Psoas muscle (tissue), 8 donors: ENCODE measurements around the gene GATD1. TPM values are rescaled to one million over a fixed set of nuclear protein-coding genes. Genes with fewer than 3 reads are reported as not detected.

ENCODE experiments used
- ATAC-seq, 4 donors: fragments of 200-7000 bp; cut with Tn5 transposase; one replicate each; pipeline ENCODE4 v1.9.1; 2020; ENCODE audit warnings: moderate library complexity in 3 of 4, mild to moderate bottlenecking in 2 of 4
- DNase-seq, 2 donors: peaks; one replicate each; pipeline ENCODE4 v3.0.0-alpha.2; 2020
- H3K27ac ChIP-seq: fragments of 200-600 bp; one replicate; pipeline ENCODE4 v1.8.0; 2022
- H3K27me3 ChIP-seq, 3 donors: fragments of 200-600 bp in 1 of 3; one replicate each; pipeline versions ENCODE4 v1.6.1 to v1.8.0; 2013 to 2022; ENCODE audit warnings: low read length in 2 of 3, mild to moderate bottlenecking in 2 of 3, moderate library complexity in 1 of 3; ENCODE audit not compliant: insufficient read depth in 3 of 3
- H3K36me3 ChIP-seq, 2 donors: fragments of 200-600 bp in 1 of 2; one replicate each; pipeline versions ENCODE4 v1.6.1 to v1.8.0; 2013 to 2022; ENCODE audit warnings: low read depth in 1 of 2, mild to moderate bottlenecking in 1 of 2, moderate library complexity in 1 of 2; ENCODE audit not compliant: insufficient read depth in 1 of 2
- H3K4me1 ChIP-seq: fragments of 200-600 bp; one replicate; pipeline ENCODE4 v1.8.0; 2022
- H3K4me3 ChIP-seq: fragments of 200-600 bp; one replicate; pipeline ENCODE4 v1.8.0; 2022; ENCODE audit warnings: mild to moderate bottlenecking
- H3K9me3 ChIP-seq: fragments of 200-600 bp; one replicate; pipeline ENCODE4 v1.8.0; 2022
- WGBS, 3 donors: extraction: QIAGEN DNeasy Blood & Tissue Kit; methylation state at CpG; one replicate each; pipeline versions ENCODE4 v1.1.6 to v1.1.7; 2013; 5-methylcytosine and 5-hydroxymethylcytosine counted together
- intact Hi-C, 2 donors: fragments of 100-400 bp; cut with DNase I; formaldehyde crosslinking; loops; one replicate each; pipeline versions ENCODE4 v1.11.0 to v1.14.2; 2022
- polyA plus RNA-seq, 3 donors: library from polyadenylated mRNA; stranded (reverse); fragments of 200-250 nt; gene quantifications; one replicate each; pipeline ENCODE4 v1.2.3, GENCODE V29; 2013
- total RNA-seq, 4 donors: library from RNA; stranded (reverse); fragmentation: NEBNext Ultra II Directional in 2 of 4; extraction: Animal tissue kit (Norgen Biotek cat#: 25700) in 2 of 4; gene quantifications; one replicate each; pipeline versions ENCODE4 v1.2.1 to v1.2.4, GENCODE V29; 2021 to 2023
- TF ChIP-seq, protein P1 (sequence below): fragments of 200-600 bp; IDR thresholded peaks from one replicate; pipeline ENCODE4 v1.8.0; 2022; ENCODE audit warnings: antibody characterized with exemption
- donor health status: healthy with polysubstance abuse.
- donor health status: DM: no; HTN: no; CAD: no; lungs with moderate emphysema.
- donor health status: Bipolar disorder and iron deficiency.
- donor health status: healthy.
- donor health status: DM: yes; HTN: yes; CAD: no.
- donor health status: DM: no; HTN: no; CAD: no.
- donor health status: DM: no; HTN: no; CAD: no.
- donor health status: DM: yes; HTN: yes; CAD: no.

GATD1 gene
- total and polyA plus RNA-seq, 7 donors: 11.0 to 32.6 (median 20.9) TPM

DNA sequence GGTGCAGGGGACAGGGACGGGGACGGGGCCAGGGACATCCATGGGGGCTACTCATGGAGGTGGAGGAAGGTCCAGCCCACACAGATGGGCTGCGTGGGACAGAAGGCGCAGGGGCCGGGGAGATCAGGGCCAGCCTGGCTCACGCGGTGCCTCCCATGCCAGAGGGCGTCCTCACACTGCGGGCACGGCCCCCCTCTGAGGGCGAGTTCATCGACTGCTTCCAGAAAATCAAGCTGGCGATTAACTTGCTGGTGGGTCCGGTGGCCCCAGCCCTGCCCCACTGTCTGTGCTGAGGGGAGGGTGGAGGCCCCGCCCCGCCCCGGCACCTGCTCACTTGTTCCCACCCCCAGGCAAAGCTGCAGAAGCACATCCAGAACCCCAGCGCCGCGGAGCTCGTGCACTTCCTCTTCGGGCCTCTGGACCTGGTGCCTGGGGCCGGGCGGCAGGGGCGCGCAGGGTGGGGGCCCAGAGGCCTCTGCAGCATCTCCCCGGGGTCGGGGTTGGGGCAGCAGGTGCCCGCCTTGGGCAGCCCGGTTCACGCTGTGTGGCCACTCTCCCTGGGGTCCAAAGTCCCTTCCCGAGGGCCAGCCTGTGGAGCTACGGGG is 55.4 kb downstream of the GATD1 start:
- DNase-seq (peak in 1 of 2 donors; percentile 28), ATAC-seq (peak in 1 of 4 donors; percentile 36)

DNA sequence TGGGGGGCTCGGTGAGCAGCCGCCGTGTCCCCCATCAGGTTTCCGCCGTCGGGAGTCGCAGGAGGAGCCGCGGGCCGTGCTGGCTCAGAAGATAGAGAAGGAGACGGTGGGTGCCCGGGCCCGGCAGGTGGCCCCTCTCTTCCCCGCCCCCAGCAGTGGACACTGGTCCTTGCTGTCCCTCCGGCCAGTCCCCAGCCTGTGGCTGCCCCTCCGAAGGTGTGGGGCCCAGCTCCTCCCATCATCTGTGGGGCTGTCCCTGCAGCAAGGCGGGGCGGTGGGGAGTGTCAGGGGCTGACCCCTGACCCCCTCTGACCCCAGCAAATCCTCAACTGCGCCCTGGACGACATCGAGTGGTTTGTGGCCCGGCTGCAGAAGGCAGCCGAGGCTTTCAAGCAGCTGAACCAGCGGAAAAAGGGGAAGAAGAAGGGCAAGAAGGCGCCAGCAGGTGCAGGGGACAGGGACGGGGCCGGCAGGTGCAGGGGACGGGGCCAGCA is 56.0 kb downstream of the GATD1 start:
- Histone ChIP-seq H3K4me3 (peak overlapping the region; percentile 38), H3K4me1 (peaks cover 5% of the 10 kb centered on the region)
- intact Hi-C loops: loop anchor here in 1 of 2 donors (5.0 kb wide), 1 partner anchor 59 kb away; no protein-coding TSS in a partner anchor

More for the DNA sequence above, 55.4 kb downstream of the GATD1 start:
- peaks cover 0 to 76% (median 36%) of the 10 kb centered on the region in 3 donors for H3K27me3 ChIP-seq
- H3K27ac ChIP-seq: no peak overlapping the region
- H3K36me3 ChIP-seq: no peaks in the 10 kb centered on the region
- TF ChIP-seq, protein P1, sequence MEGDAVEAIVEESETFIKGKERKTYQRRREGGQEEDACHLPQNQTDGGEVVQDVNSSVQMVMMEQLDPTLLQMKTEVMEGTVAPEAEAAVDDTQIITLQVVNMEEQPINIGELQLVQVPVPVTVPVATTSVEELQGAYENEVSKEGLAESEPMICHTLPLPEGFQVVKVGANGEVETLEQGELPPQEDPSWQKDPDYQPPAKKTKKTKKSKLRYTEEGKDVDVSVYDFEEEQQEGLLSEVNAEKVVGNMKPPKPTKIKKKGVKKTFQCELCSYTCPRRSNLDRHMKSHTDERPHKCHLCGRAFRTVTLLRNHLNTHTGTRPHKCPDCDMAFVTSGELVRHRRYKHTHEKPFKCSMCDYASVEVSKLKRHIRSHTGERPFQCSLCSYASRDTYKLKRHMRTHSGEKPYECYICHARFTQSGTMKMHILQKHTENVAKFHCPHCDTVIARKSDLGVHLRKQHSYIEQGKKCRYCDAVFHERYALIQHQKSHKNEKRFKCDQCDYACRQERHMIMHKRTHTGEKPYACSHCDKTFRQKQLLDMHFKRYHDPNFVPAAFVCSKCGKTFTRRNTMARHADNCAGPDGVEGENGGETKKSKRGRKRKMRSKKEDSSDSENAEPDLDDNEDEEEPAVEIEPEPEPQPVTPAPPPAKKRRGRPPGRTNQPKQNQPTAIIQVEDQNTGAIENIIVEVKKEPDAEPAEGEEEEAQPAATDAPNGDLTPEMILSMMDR: no peak
- WGBS, 3 donors: 11 to 18% (median 11%) methylated on average over 25 to 33 of the region's 33 CpGs
- H3K9me3 ChIP-seq: no peaks in the 10 kb centered on the region
- peaks cover 5% of the 10 kb centered on the region for H3K4me1 ChIP-seq
- intact Hi-C loops: loop anchor here (1.0 to 5.0 kb wide), 4 partner anchors 46 to 167 kb away; no protein-coding TSS in a partner anchor
- H3K4me3 ChIP-seq: no peak overlapping the region

DNA sequence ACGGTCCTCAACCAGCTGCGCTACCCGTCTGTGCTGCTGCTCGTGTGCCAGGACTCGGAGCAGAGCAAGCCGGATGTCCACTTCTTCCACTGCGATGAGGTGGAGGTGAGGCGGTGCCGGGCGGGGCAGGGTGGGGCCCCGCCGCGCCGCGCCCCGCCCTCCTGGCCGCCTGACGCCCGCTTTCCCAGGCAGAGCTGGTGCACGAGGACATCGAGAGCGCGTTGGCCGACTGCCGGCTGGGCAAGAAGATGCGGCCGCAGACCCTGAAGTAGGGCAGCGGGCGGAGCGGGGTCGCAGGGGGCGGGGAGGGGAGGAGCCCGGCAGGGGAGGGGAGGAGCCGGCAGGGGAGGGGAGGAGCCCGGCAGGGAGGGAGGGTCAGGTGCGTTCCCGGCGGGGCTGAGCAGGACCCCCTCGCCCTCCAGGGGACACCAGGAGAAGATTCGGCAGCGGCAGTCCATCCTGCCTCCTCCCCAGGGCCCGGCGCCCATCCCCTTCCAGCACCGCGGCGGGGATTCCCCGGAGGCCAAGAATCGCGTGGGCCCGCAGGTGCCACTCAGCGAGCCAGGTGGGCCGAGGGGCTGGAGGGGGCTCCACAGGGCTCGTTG is 56.5 kb downstream of the GATD1 start:
- Histone ChIP-seq H3K9me3 (no peaks in the 10 kb centered on the region), H3K4me3 (peak overlapping the region; percentile 38), H3K27ac (no peak overlapping the region), H3K4me1 (peaks cover 5% of the 10 kb centered on the region), H3K27me3 (peaks cover 0 to 65% (median 33%) of the 10 kb centered on the region in 3 donors), H3K36me3 (no peaks in the 10 kb centered on the region)
- TF ChIP-seq, protein P1: no peak
- DNase-seq (peak in 1 of 2 donors; percentile 47), ATAC-seq (peak; percentile 39 to 62 (median 46))
- 3 to 5% (median 5%) methylated on average over 31 to 53 of the region's 53 CpGs for WGBS, 3 donors
- intact Hi-C loops: loop anchor here in 1 of 2 donors (5.0 kb wide), 1 partner anchor 58 kb away; no protein-coding TSS in a partner anchor

More for the DNA sequence above, 56.0 kb downstream of the GATD1 start:
- ATAC-seq: no peak
- WGBS, 3 donors: 10 to 21% (median 13%) methylated on average over 17 to 28 of the region's 28 CpGs
- DNase-seq: no peak
- Histone ChIP-seq H3K36me3 (no peaks in the 10 kb centered on the region), H3K27ac (no peak overlapping the region), H3K27me3 (peaks cover 0 to 71% (median 33%) of the 10 kb centered on the region in 3 donors), H3K9me3 (no peaks in the 10 kb centered on the region)
- TF ChIP-seq, protein P1: no peak

DNA sequence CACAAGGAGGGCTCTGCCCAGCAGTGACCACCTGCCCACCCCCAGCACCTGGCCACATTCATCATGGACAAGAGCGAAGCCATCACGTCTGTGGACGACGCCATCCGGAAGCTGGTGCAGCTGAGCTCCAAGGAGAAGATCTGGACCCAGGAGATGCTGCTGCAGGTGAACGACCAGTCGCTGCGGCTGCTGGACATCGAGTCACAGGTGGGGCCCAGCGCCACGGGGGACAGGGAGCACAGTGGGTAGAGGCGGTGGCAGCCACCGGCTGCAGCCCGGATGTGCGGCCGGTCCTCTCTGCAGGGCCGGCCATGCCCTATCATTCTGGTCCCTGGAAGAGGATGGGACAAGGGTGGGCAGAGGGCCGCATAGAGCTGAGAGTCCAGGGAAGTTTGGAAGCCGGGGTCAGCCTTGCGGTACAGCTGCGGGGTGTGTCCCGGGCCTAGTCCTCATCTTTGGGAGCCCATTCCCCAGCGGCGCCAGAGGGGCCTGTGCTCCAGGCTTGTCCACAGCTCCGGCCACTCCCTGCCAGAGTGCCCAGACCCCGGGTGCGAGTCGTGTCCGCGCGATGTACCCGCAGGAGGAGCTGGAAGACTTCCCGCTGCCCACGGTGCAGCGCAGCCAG is 57.2 kb downstream of the GATD1 start:
- Histone ChIP-seq H3K4me1 (peaks cover 5% of the 10 kb centered on the region), H3K36me3 (no peaks in the 10 kb centered on the region), H3K27me3 (peaks cover 0 to 62% (median 33%) of the 10 kb centered on the region in 3 donors), H3K4me3 (peak overlapping the region; percentile 38), H3K9me3 (no peaks in the 10 kb centered on the region), H3K27ac (no peak overlapping the region)
- 38 to 45% (median 42%) methylated on average over 31 to 35 of the region's 35 CpGs for WGBS, 3 donors
- TF ChIP-seq, protein P1: no peak
- ATAC-seq: peak in 1 of 4 donors; percentile 5
- no peak for DNase-seq
- intact Hi-C loops: loop anchor here in 1 of 2 donors (5.0 kb wide), 1 partner anchor 58 kb away; no protein-coding TSS in a partner anchor
